Cardiac muscle cell (in vitro differentiated cells and primary cell): ENCODE results near the gene TMEM273. TPM values are rescaled to one million over a fixed set of nuclear protein-coding genes. Genes with fewer than 3 reads are reported as not detected.

ENCODE experiments used
- DNase-seq, 2 donors: peaks; one replicate each; pipeline versions ENCODE4 v3.0.0 to v3.0.0-alpha.2; 2010 to 2017; ENCODE audit warnings: low read depth in 1 of 2, low spot score in 1 of 2
- H3K27ac ChIP-seq: fragments of 200-600 bp; sonication (generic); 2 replicates; pipeline ENCODE4 v1.5.1; 2016
- H3K27me3 ChIP-seq: fragments of 200-600 bp; sonication (generic); 2 replicates; pipeline ENCODE4 v1.6.0; 2016; ENCODE audit warnings: control low read depth
- H3K36me3 ChIP-seq: fragments of 200-600 bp; sonication (generic); 2 replicates; pipeline ENCODE4 v1.5.1; 2016; ENCODE audit warnings: control low read depth
- H3K4me1 ChIP-seq: fragments of 200-600 bp; sonication (generic); 2 replicates; pipeline ENCODE4 v1.8.1; 2017; ENCODE audit warnings: low read depth, mild to moderate bottlenecking, mixed run types
- H3K4me3 ChIP-seq: fragments of 200-600 bp; sonication (generic); 2 replicates; pipeline ENCODE4 v1.5.1; 2016; ENCODE audit warnings: mild to moderate bottlenecking
- H3K9me3 ChIP-seq: fragments of 200-600 bp; sonication (generic); 2 replicates; pipeline ENCODE4 v1.5.1; 2017; ENCODE audit warnings: low read depth, mild to moderate bottlenecking, control low read depth
- polyA plus RNA-seq: library from polyadenylated mRNA; unstranded; fragments of >200 nt; fragmentation: Nextera tagmentation; extraction: Ambion mirVana; gene quantifications from 2 replicates; pipeline ENCODE4 v1.2.1, GENCODE V29; 2016
- total RNA-seq: library from RNA; depleted of rRNA; stranded (reverse); fragments of >200 nt; gene quantifications from 2 replicates; pipeline ENCODE4 v1.2.3, GENCODE V29; 2016
- TF ChIP-seq, protein P1 (sequence below): IDR thresholded peaks from 2 replicates; pipeline ENCODE4 v1.5.1; 2012; ENCODE audit warnings: low read depth, mild to moderate bottlenecking, low read length

The TMEM273 gene
- total and polyA plus RNA-seq, 2 experiments from 2014 or later, result not detected

DNA sequence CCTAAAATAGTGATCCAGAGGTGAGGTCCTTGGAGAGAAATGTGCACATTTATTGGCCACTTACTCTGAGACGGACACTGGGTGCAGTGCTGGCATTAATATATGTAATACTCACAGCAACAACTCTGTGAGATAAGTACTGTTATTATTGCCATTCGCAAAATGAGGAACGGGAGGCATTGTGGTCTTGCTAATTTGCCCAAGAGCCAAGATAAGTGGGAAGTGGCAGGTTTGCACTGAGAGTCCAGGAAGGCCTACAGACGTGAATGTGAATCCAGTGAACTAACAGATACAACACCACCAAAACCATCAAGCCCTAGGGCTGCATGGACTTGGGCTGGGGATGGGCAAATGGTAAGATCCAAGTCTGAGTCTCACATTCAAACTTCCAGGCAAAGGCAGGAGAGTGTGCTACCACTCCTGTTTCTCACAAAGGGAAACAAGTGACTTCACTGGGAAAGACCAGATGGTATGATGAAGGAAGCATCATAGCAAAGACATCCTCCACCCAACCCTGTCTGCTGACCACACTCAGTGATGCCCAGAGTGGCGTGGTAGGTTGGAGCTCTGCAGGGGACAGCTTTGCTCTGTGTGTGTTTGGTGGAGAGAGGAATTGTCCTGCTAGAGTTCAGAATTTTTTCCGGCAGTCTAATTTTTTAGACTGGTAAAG lies 19.2 kb downstream of the TMEM273 start:
- TF ChIP-seq, protein P1, sequence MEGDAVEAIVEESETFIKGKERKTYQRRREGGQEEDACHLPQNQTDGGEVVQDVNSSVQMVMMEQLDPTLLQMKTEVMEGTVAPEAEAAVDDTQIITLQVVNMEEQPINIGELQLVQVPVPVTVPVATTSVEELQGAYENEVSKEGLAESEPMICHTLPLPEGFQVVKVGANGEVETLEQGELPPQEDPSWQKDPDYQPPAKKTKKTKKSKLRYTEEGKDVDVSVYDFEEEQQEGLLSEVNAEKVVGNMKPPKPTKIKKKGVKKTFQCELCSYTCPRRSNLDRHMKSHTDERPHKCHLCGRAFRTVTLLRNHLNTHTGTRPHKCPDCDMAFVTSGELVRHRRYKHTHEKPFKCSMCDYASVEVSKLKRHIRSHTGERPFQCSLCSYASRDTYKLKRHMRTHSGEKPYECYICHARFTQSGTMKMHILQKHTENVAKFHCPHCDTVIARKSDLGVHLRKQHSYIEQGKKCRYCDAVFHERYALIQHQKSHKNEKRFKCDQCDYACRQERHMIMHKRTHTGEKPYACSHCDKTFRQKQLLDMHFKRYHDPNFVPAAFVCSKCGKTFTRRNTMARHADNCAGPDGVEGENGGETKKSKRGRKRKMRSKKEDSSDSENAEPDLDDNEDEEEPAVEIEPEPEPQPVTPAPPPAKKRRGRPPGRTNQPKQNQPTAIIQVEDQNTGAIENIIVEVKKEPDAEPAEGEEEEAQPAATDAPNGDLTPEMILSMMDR, result no peak
- no peak for DNase-seq
- Histone ChIP-seq H3K27me3 (no peaks in the 10 kb centered on the region), H3K4me3 (no peak overlapping the region), H3K36me3 (no peaks in the 10 kb centered on the region), H3K4me1 (no peaks in the 10 kb centered on the region), H3K27ac (no peak overlapping the region), H3K9me3 (no peaks in the 10 kb centered on the region)

DNA sequence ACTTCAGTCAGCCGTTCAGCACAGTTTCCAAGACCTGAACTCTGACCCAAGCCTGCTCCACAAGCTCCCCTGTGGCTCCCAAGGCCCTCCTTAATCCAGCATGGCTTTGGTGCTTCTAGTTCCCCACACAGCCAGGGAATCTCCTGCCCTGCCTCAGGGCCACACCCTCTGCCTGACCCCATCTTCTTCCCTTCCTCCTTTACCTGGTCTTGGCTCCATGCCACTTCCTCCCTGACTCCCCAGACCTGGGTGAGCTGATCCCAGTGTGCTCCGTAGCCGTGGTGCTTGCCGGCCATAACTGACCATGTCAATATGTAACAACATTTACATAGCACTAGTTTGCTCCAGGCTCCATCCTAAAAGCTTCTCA lies 20.0 kb downstream of the TMEM273 start:
- no peaks in the 10 kb centered on the region for H3K27me3 ChIP-seq
- DNase-seq, result no peak
- H3K9me3 ChIP-seq, result no peaks in the 10 kb centered on the region

DNA sequence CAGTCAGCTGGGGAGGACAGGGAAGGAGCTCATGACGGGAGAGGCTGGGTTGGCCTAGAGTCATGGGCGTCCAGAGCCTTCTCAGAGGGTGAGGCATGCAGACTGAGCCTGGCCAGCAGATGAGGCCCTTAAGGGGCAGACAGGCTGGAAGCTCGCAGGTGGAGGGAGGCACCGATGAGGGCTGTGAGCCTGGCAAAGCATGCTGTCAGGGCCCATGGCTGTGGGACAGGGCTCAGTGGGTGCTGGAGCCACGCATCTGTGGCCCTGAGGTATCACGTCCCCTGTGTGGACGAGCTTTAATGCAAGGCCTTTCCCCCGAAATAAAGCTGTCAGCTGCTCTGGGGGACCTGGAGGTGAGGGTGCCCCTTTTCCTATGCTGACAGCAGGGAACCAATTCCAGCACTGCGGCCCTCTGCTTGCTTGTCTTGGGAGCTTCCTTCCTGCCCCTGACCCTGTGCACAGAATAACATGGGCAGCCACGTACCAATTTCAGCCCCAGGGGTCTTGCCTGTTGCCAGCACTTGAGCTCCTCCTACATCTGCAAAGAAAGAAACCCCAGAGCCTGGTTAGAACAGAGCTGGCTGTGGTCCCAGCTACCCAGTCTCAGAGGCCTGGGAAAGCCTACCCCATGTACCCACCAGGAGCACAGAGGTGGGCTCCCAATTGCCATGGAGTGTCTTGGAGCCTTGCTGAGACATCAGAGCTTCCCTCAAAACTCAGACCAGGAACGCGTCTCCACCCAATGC lies 20.6 kb downstream of the TMEM273 start:
- no peak for DNase-seq
- H3K4me1 ChIP-seq, result no peaks in the 10 kb centered on the region
- TF ChIP-seq, protein P1, result no peak
- H3K9me3 ChIP-seq, result no peaks in the 10 kb centered on the region
- H3K27me3 ChIP-seq, result no peaks in the 10 kb centered on the region
- no peak overlapping the region for H3K27ac ChIP-seq
- H3K36me3 ChIP-seq, result no peaks in the 10 kb centered on the region
- no peak overlapping the region for H3K4me3 ChIP-seq

More for the DNA sequence above, 20.0 kb downstream of the TMEM273 start:
- TF ChIP-seq, protein P1, result no peak
- H3K27ac ChIP-seq, result no peak overlapping the region
- H3K4me1 ChIP-seq, result no peaks in the 10 kb centered on the region
- no peak overlapping the region for H3K4me3 ChIP-seq
- no peaks in the 10 kb centered on the region for H3K36me3 ChIP-seq

DNA sequence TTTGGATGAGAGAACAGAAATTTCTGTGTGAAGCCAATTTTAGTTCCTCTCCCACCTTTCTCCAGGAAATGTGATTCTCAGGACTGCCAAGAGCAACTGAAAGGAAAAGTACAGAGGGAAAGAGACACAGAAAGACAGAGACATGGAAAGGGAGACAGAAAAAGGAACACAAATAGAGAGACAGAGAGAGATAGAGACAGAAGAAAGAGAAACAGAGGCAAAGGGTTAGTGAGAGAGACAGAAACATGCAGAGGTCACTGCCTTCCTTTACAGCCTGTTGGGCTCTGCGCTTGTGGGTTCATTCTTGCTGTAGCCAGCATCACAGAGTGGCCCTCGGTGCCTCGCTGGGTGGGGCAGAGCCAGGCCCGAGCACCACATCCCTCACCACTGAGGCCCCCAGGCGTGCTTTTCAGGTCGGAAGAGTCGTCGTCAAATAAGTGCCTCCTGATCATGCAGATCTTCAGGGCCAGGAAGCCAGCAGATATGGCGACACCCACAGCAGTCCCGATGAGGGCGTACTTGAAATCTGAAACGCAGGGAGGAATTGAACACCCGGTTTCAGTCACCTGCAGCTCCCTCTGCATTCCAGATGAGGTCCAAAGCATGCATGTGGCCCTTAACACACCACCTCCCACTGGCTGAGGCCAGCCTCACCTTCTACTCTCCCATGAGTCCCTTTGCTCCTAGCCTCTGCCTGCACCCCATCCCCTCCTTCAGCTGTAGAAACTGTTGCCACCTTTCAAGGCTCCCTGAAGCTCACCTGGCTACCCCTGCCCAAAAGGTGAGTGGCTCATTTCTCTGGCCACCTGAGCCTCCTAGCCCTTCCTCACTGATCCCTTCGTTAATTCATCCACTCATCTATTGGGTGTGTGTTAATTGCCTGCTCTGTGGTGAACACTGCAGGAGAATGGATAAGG lies 21.4 kb downstream of the TMEM273 start:
- no peaks in the 10 kb centered on the region for H3K9me3 ChIP-seq
- TF ChIP-seq, protein P1, result no peak
- H3K36me3 ChIP-seq, result no peaks in the 10 kb centered on the region
- DNase-seq, result no peak
- no peak overlapping the region for H3K4me3 ChIP-seq
- no peak overlapping the region for H3K27ac ChIP-seq
- H3K27me3 ChIP-seq, result no peaks in the 10 kb centered on the region
- no peaks in the 10 kb centered on the region for H3K4me1 ChIP-seq

DNA sequence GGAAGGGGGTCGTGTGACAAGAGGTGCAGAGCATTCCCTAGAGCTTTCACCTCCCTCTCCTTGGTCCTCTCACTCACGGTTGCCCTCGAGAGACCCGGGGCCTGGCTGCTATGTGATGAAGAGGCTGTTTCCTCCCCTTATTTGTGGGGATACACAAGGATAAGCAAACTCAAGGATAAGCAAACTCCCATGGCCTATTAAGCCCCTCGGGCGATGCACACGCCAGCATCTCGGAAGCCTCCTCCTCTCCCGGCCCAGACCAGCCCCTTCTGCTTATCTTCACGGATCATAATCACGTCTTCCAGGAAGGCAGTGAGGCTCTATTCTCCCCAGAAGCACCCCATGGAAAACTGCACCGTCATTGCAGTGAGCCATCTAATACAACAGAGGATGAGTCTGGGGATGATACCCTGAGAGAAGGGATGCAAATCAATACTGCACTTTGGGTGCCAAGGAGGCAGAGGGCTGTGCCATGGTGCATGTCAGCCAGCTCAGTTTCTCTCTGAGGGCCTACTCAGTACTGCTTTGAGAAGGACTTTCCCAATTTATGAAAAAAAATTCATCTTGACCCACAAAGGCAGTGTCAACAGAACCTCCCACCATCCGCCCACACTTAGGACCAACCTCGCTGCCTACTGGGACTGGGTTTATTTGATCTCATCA lies 22.2 kb downstream of the TMEM273 start:
- H3K27ac ChIP-seq, result no peak overlapping the region
- TF ChIP-seq, protein P1, result no peak
- no peaks in the 10 kb centered on the region for H3K4me1 ChIP-seq
- H3K9me3 ChIP-seq, result no peaks in the 10 kb centered on the region
- H3K4me3 ChIP-seq, result no peak overlapping the region
- no peaks in the 10 kb centered on the region for H3K36me3 ChIP-seq
- DNase-seq, result no peak
- no peaks in the 10 kb centered on the region for H3K27me3 ChIP-seq
